ENCODE data around the gene VPS26B. TPM values are rescaled to one million over a fixed set of nuclear protein-coding genes. Genes with fewer than 3 reads are reported as not detected.

Gene VPS26B
- total and polyA plus RNA-seq, 5 experiments from 2014 or later = 47.8 to 70.1 (median 62.5) TPM

GRCh38 chr11:134290646-134291045, 66.2 kb downstream of the VPS26B start:
- no peaks in the 10 kb centered on the region for H3K36me3 Mint-ChIP-seq
- POLR2A ChIA-PET = no interaction called here
- H3K4me3 Mint-ChIP-seq = no peak overlapping the region
- ATAC-seq = no peak
- DNase-seq = no peak
- H3K27me3 Mint-ChIP-seq = peaks cover 0 to 8% (median 0%) of the 10 kb centered on the region in 5 donors
- H3K9me3 Mint-ChIP-seq = no peaks in the 10 kb centered on the region
- H3K27ac Mint-ChIP-seq = no peak overlapping the region
- peaks cover 0 to 3% (median 0%) of the 10 kb centered on the region in 4 donors for H3K4me1 Mint-ChIP-seq

GRCh38 chr11:134291196-134291595, 66.7 kb downstream of the VPS26B start:
- Mint-ChIP-seq H3K4me3 (no peak overlapping the region), H3K36me3 (no peaks in the 10 kb centered on the region), H3K27ac (peak overlapping the region in 1 of 10 donors; percentile 35), H3K9me3 (no peaks in the 10 kb centered on the region), H3K27me3 (peaks cover 0 to 8% (median 0%) of the 10 kb centered on the region in 5 donors), H3K4me1 (peaks cover 0 to 3% (median 0%) of the 10 kb centered on the region in 4 donors)
- POLR2A ChIA-PET = no interaction called here
- ATAC-seq (no peak), DNase-seq (no peak)

- Mint-ChIP-seq H3K4me1 (peaks cover 0 to 3% (median 0%) of the 10 kb centered on the region in 4 donors), H3K36me3 (no peaks in the 10 kb centered on the region)
- POLR2A ChIA-PET = no interaction called here
These were observed 68.2 kb downstream of the VPS26B start for GRCh38 chr11:134292661-134293060.

DNA sequence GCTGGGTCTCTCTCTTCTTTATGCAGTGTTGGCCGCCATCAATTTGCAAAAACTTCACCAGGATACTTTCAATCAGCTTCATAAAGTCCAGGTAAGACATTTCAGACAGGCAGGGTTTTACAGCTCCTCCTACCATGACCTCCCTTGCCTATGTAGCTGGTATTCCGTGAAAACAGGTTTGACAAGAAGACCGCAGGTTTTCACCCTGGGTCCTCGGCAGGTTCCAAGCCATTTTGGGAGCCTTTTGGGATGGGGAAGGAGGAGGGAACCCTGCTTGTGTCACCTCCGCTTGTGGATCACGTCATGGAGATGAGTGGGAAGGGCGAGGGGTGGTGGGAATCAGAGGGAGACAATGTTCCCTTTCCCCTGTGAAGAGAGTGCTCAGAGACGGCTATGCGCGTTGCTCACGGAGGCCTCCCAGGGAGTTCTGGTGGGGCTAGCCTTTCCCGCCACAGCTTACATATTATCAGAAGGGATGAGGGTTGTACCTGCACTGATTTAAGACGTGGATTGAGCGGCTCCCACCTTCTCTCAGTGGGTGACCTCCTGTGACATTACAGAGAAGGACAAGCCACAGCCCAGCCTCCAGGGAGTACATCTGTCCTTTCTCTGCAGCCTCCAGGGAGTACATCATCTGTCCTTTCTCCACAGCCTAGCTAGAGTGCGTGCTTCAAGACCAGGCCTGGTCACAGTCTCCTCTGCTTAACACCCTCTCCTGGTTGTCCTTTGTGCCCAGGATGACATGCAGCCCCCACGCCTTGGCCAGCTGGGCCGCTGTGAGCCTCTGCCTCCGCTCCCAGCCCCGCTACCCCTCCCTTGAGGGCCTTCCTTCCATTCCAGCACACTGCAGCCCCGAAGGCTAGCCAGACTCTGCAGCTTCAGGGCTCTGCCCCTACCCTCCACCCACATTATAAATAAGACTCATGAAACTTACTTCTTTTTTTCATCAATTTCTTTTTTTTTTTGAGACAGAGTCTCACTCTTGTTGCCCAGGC, 68.9 kb downstream of the VPS26B start:
- peaks cover 0 to 3% (median 0%) of the 10 kb centered on the region in 4 donors for H3K4me1 Mint-ChIP-seq
- H3K9me3 Mint-ChIP-seq = no peaks in the 10 kb centered on the region
- no peak for ATAC-seq
- peaks cover 0 to 4% (median 0%) of the 10 kb centered on the region in 5 donors for H3K27me3 Mint-ChIP-seq
- POLR2A ChIA-PET = no interaction called here
- no peak overlapping the region for H3K27ac Mint-ChIP-seq
- no peak overlapping the region for H3K4me3 Mint-ChIP-seq
- DNase-seq = no peak
- no peaks in the 10 kb centered on the region for H3K36me3 Mint-ChIP-seq

More at GRCh38 chr11:134292661-134293060, 68.2 kb downstream of the VPS26B start:
- Mint-ChIP-seq H3K27me3 (peaks cover 0 to 8% (median 0%) of the 10 kb centered on the region in 5 donors), H3K27ac (no peak overlapping the region), H3K9me3 (no peaks in the 10 kb centered on the region), H3K4me3 (no peak overlapping the region)
- ATAC-seq (no peak), DNase-seq (no peak)

DNA sequence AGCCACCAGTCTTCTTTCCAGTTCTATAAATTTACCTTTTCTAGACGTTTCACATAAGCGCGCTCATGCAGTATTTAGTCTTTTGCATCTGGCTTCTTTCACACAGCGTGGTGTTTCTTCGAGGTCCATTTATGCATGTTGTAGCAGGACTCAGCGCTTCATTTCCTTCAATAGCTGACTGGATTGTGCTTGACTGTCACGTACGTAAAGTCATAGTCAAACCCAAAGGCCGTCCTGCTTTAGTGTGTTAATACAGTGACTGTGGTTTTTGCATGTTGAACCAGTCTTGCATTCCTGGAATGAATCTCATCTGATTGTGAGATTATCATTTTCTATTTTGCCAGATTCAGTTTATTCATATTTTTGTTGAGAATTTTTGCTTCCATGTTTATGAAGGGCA, 70.2 kb downstream of the VPS26B start:
- no peak for DNase-seq
- Mint-ChIP-seq H3K9me3 (peaks cover 0 to 2% (median 0%) of the 10 kb centered on the region in 9 donors), H3K4me1 (peaks cover 0 to 3% (median 0%) of the 10 kb centered on the region in 4 donors), H3K27me3 (peaks cover 0 to 4% (median 0%) of the 10 kb centered on the region in 5 donors), H3K27ac (peak overlapping the region in 1 of 10 donors; percentile 23), H3K4me3 (no peak overlapping the region), H3K36me3 (peaks cover 0 to 3% (median 0%) of the 10 kb centered on the region in 3 donors)
- POLR2A ChIA-PET = no interaction called here
- no peak for ATAC-seq

Other genes with a start within 250 kb of the VPS26B start
- 1 to 10 TPM; 8.5 to 9.1 TPM for gene JAM3, start 155.6 kb upstream of the VPS26B start, total RNA-seq
- 1 to 10 TPM; 4.2 to 6.5 (median 4.8) TPM for gene JAM3, start 155.6 kb upstream of the VPS26B start, polyA plus RNA-seq
- gene NCAPD3, start 704 bp upstream of the VPS26B start, total RNA-seq = 10 to 100 TPM; 42.6 to 43.5 TPM
- 10 to 100 TPM; 11.2 to 16.5 (median 14.2) TPM for gene NCAPD3, start 704 bp upstream of the VPS26B start, polyA plus RNA-seq
- 10 to 100 TPM; 79.0 to 79.6 TPM for gene THYN1, start 28.7 kb downstream of the VPS26B start, total RNA-seq
- gene THYN1, start 28.7 kb downstream of the VPS26B start, polyA plus RNA-seq = 100 to 1,000 TPM; 172 to 207 (median 197) TPM
- 10 to 100 TPM; 37.2 to 40.2 TPM for gene ACAD8, start 28.9 kb downstream of the VPS26B start, total RNA-seq
- 10 to 100 TPM; 21.0 to 24.0 (median 22.6) TPM for gene ACAD8, start 28.9 kb downstream of the VPS26B start, polyA plus RNA-seq
- 1 to 10 TPM; 1.2 TPM for gene GLB1L3, start 51.7 kb downstream of the VPS26B start, total RNA-seq
- gene GLB1L3, start 51.7 kb downstream of the VPS26B start, polyA plus RNA-seq = 1 to 10 TPM; 2.0 to 2.5 (median 2.2) TPM
- gene GLB1L2, start 107.3 kb downstream of the VPS26B start, total RNA-seq = 1 to 10 TPM; 1.5 to 2.1 TPM
- under 1 TPM; 0.53 to 0.89 (median 0.55) TPM for gene GLB1L2, start 107.3 kb downstream of the VPS26B start, polyA plus RNA-seq
- under 1 TPM in 1 of 2 experiments, not detected in 1; 0.05 TPM for gene B3GAT1, start 187.6 kb downstream of the VPS26B start, total RNA-seq
- not detected for gene B3GAT1, start 187.6 kb downstream of the VPS26B start, polyA plus RNA-seq

Data from naive thymus-derived CD8-positive, alpha-beta T cell (primary cell).